ENCODE data around the gene TCAIM. TPM values are rescaled to one million over a fixed set of nuclear protein-coding genes. Genes with fewer than 3 reads are reported as not detected.

The TCAIM gene
- total and polyA plus RNA-seq, 9 of the 15 experiments (the other 6 are each of a cell fraction or from before 2014, with no cell fraction given) = 19.7 to 53.3 (median 36.9) TPM

- TF ChIP-seq RREB1 (CRISPR knock-in tag; IDR thresholded peaks at IDR 0.05) = no peak
Observed at GRCh38 chr3:44409640-44410410, 71.3 kb downstream of the TCAIM start (continued).

DNA sequence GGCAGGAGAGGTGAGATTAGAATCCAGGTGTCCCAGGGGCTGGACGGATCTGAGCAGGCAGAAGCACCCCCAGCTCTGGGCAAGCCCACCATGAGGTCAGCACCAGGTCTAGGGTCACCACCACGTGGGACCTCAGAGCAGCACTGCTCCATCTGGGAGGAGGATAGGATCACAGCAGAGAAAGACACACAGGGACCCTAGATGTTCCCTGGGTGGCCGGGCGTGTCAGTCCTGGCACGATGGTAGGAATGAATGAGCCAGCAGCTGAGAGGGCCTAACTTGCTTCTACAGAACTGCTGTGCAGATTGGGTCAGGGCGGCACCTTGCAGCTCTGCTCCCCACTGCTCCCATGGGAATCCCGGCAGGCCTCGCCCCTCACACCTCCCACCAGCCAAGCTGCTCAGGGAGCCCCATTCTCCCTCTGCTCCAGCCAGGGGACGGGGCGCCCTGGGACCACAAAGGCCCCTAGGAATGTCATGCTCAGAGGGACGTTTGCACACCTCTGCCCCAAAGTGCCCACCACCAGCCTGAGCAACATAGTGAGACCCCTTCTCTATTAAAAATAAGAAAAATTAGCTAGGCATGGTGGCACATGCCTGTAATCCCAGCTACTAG, 72.6 kb downstream of the TCAIM start:
- Histone ChIP-seq H4K20me1 (replicated peaks; ENCODE audit: control insufficient read depth, insufficient read depth, low read length) (no peaks in the 10 kb centered on the region), H3K9me1 (ENCODE audit: control insufficient read depth, insufficient read depth, low read length) (no peaks in the 10 kb centered on the region), H3K4me3 (no peak overlapping the region), H3K27me3 (ENCODE audit: control insufficient read depth in 2 of 2, insufficient read depth in 2 of 2, low read length in 2 of 2) (no peaks in the 10 kb centered on the region), H3K27ac (ENCODE audit: extremely low read depth, low read depth, low read length) (no peak overlapping the region), H2AFZ (ENCODE audit: low read depth, low read length) (no peak overlapping the region), H3K36me3 (ENCODE audit: control insufficient read depth, insufficient read depth, low read length) (no peaks in the 10 kb centered on the region), H3K4me1 (replicated peaks in 1 of 2; ENCODE audit: control insufficient read depth in 2 of 2, insufficient read depth in 2 of 2, low read length in 2 of 2) (peaks cover 0 to 18% of the 10 kb centered on the region in 2 experiments; a peak in 2 of 5 replicates), H3K79me2 (ENCODE audit: control insufficient read depth, insufficient read depth, low read length) (no peaks in the 10 kb centered on the region), H3K4me2 (ENCODE audit: insufficient read depth, low read length) (no peak overlapping the region), H3K9me3 (replicated peaks; ENCODE audit: control insufficient read depth, insufficient read depth, low read depth, low read length) (no peaks in the 10 kb centered on the region), H3K9ac (ENCODE audit: insufficient read depth in 1 of 2, low read depth in 2 of 2, low read length in 2 of 2) (peak overlapping the region in 1 of 2 experiments; percentile 69; a peak in 2 of 4 replicates)
- DNase-seq (ENCODE audit: extremely low read depth in 1 of 4, low spot score in 3 of 4) (no peak), FAIRE-seq (no peak), ATAC-seq (peak; percentile 24; the same call in 2 of the 3 replicates)
- CTCF ChIA-PET (ENCODE audit: low intra/inter-chr PET ratio) = no interaction called here
- POLR2A ChIA-PET = interaction anchor here (0.5 to 0.7 kb wide), 4 partner anchors 9 to 1533 kb away, joined by 3 read pairs; no protein-coding TSS in a partner anchor
- intact Hi-C loops (cut with micrococcal nuclease) = no loop called here
- no TSS peak for BruUV-seq (replicated peaks)
- no peak for TF ChIP-seq ZNF133 (CRISPR knock-in tag; IDR thresholded peaks at IDR 0.05)
- TF ChIP-seq MYBL2 (IDR thresholded peaks at IDR 0.05; ENCODE audit: low read depth) = no peak
- TF ChIP-seq MYBL2 (CRISPR knock-in tag; IDR thresholded peaks at IDR 0.05; ENCODE audit: borderline replicate concordance) = no peak
- no peak for TF ChIP-seq HBP1 (CRISPR knock-in tag; IDR thresholded peaks at IDR 0.05)
- no peak for TF ChIP-seq ZNF197 (CRISPR knock-in tag; IDR thresholded peaks at IDR 0.05; ENCODE audit: low read depth)
- no peak for TF ChIP-seq HNRNPLL (IDR thresholded peaks at IDR 0.05; ENCODE audit: low read depth, low read length, poor library complexity, severe bottlenecking)
- 60% methylated on average over 11 of the region's 11 CpGs for WGBS (ENCODE audit: insufficient coverage, low coverage, missing lambda C conversion rate)
- in situ Hi-C loops (cut with MboI) = no loop called here

All from K562 (cell line).